HG02981 (cell line): ENCODE results near the gene TNFSF13.

ENCODE experiments used
- ATAC-seq: cut with Tn5 transposase; IDR thresholded peaks from one replicate; pipeline ENCODE4 v1.9.1; 2021; ENCODE audit warnings: mild to moderate bottlenecking, moderate library complexity; ENCODE audit not compliant: unreplicated experiment

TNFSF13 gene

DNA sequence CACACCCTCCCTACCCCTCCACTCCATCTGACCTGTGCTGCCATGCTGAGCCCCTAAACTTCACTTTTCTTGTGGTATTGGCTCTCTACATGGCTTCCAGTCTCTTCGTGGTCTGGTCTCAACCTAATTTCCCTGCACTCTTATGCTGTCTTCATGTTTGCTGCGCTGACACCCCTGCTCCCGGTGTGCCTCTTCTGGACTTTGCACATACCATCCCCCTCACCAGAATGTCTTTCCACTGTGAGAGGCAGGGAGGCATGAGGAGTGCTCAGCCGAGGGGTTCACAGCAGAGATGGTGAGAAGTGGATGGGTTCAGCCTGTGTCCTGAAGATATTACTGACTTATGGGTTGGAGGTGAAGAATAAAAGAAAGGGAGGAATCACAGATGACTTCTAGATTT, 7.2 kb upstream of the TNFSF13 start:
- ATAC-seq = no peak

DNA sequence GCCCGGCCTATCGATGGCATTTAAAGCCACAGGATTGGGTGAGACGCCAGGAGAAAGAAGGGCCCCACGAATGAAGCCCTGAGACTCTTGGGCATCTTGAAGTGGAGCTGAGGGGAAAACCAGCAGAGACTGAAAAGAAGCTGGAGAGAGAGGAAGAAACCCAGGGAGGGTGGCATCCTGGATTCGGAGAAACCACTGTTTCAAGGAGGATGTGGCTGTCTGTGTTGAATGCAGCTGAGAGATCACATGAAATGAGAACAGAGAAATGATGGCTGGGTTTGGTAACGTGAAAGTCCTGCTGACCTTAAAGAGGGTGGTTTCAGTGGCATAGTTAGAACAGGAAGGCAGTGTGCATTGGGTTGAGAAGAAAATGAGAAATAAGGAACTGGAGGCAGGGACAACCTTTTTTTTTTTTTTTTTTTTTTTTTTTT, 5.9 kb upstream of the TNFSF13 start:
- peak; percentile 60 for ATAC-seq

GRCh38 chr17:7553356-7553755, 5.2 kb upstream of the TNFSF13 start:
- no peak for ATAC-seq

DNA sequence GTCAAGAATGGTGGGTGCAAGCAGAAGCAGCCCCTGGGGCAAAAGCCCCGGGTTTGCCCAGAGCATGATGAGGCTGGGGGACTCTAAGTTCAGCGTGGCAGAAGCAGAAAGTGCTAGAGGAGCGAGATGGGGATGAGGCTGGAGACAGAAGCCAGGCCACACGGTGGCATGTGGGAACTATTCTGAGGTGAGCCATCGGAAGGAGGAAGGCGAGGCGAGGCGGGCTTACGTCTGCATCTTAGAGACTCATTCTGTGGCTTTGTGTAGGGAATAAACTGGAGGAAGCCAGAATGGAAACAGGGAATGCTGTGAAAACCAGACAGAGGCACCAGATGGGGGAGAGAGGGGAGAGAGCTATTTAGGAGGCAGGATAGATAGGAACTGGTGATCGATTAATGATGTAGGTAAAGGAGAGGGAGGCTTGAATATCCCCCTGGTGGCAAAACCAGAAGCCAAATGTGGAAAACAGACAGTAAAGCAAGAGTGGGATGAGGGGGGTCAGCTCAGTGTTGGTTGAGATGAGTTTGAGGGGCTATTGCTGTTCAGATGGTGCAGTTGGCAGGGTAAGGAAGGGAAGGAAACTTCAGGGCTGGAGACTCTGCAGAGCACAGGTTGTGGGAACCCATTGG, 3.1 kb upstream of the TNFSF13 start:
- ATAC-seq = no peak

DNA sequence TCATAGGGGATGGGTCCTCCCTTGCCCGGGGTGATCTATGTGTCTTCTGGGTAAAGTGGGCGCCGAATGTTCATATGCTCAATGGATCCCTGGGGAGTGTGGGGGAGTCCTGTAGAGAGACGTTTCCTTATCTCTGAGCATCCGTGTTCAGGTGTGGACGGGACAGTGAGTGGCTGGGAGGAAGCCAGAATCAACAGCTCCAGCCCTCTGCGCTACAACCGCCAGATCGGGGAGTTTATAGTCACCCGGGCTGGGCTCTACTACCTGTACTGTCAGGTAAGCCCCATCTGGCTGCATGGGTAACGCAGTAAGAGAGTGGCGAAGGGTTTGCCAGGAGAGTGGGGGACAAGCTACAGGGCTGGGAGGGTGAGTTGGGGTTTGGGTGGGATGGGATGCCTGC, 1.9 kb upstream of the TNFSF13 start:
- no peak for ATAC-seq

GRCh38 chr17:7557147-7557764, 1.3 kb upstream of the TNFSF13 start:
- ATAC-seq = no peak

DNA sequence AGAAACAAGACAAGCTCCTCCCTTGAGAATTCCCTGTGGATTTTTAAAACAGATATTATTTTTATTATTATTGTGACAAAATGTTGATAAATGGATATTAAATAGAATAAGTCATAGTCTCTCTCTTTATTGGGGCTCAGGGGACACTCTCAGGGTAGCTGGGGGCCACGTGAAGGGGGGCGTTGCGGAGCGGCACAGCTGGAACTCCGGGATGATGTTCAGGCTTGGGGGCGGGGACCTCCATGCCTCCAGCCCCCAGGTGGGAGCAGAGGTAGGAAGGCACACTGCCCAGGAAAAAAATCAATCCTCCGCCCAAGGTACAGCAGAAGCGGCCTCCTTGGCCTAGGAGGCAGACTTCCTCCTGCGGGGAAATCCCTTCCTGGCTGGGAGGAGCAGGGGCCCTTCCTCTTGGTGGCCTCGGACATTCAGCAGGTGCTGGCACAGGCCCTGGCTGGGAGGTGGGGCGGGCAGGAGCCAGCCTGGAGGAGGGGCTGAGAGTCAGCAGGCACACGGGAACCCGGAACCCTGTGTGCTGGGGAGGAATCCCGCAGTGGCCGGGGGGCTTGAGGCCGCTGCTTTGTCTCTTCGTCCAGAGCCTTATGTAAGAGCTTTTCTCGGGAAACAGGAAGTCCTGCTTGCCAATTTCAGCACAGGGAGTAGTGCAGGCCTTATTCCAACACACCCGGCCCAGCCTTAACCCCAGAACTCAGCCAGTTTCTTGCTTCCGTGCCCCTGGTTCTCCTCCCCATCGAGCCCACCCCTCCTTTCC, 591 bp upstream of the TNFSF13 start:
- ATAC-seq = no peak

DNA sequence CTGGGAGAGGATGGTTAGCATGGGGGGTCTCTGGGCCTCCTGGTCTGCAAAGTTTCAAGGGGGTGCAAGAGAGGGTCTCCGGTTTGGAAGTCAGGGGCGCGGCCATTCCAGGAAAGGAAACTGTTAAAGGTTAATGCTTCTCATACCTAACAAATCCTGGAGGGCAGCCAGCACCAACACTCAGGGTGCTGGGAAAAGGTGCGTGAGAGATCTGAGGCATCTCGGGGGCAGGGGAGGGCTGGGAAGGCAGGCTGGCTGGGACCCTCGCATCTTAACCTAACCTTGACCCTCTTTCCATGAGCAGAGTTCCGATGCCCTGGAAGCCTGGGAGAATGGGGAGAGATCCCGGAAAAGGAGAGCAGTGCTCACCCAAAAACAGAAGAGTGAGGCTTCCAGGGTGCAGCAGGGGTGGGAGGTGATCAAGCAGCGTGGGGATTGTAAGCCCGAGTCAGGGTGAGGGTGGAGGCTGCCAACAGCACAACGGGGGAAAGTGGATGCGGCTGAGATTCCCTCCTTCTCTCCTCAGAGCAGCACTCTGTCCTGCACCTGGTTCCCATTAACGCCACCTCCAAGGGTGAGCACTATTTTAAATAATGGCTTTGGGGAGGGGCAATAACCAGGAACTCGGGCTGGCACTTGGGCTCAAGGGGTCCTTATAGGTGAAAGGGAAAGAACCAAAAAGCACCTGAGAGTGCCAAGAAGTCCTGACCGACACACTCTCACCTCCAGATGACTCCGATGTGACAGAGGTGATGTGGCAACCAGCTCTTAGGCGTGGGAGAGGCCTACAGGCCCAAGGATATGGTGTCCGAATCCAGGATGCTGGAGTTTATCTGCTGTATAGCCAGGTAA, 996 bp downstream of the TNFSF13 start:
- ATAC-seq = no peak

DNA sequence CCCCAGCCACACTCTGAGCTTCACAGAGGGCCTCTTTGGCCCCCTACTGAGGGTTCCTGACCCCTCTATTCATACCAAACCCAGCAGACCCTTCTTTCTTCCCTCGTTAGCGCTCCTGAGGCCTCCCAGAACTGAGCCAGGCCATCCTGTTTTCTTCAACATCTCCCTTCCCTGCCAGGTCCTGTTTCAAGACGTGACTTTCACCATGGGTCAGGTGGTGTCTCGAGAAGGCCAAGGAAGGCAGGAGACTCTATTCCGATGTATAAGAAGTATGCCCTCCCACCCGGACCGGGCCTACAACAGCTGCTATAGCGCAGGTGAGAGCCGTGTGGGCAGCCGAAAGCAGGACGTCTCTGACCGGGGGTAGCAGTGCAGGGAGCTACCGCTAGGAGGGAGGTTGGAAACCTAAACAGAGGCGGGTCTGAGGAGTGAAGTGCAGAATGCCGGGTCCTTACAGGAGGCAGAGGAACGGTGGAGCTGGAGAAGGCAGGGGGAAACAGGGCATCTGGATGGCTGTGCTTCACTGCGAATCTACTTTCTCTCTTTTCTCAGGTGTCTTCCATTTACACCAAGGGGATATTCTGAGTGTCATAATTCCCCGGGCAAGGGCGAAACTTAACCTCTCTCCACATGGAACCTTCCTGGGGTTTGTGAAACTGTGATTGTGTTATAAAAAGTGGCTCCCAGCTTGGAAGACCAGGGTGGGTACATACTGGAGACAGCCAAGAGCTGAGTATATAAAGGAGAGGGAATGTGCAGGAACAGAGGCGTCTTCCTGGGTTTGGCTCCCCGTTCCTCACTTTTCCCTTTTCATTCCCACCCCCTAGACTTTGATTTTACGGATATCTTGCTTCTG, 1.9 kb downstream of the TNFSF13 start:
- ATAC-seq = no peak

DNA sequence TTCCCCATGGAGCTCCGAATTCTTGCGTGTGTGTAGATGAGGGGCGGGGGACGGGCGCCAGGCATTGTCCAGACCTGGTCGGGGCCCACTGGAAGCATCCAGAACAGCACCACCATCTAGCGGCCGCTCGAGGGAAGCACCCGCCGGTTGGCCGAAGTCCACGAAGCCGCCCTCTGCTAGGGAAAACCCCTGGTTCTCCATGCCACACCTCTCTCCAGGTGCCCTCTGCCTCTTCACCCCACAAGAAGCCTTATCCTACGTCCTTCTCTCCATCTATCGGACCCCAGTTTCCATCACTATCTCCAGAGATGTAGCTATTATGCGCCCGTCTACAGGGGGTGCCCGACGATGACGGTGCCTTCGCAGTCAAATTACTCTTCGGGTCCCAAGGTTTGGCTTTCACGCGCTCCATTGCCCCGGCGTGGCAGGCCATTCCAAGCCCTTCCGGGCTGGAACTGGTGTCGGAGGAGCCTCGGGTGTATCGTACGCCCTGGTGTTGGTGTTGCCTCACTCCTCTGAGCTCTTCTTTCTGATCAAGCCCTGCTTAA, 2.6 kb downstream of the TNFSF13 start:
- peak; percentile 38 for ATAC-seq

DNA sequence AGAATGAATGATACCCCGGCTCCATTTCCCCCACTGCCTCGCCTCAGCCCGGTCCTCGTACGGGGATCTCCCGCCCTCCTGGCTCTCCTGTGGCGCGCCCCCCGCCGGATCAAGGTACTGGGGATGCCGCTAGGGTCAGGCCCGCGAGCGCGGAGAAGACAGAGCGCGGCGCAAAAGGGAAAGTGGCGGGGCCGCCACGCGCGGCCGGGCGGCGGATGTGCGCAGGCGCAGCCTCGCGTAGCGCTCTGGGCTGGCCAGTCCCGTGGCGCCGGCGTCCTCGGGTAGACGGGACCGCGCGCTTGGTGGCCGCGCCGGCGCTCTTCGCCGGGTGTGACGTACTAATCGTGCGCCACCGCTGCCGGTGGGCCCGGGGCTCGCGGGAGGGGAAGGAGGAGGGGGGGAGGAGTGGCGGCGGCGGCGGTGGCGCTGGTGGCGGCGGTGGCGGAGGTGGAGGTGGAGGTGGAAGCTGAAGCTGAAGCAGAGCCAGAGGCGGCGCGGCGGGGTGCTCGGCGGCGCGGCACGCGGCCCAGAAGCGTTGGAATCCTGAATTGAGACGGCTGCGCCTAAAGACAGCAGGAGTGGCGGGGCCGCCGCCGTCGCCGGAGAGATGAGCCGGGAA, 3.1 kb downstream of the TNFSF13 start, which contains the start of gene SENP3:
SENP3 (plus strand) TSS at position 331 of the 619 bp plus-strand sequence. CDS start 1,158 bp downstream, outside the sequence.
- peak; percentile 60 for ATAC-seq

DNA sequence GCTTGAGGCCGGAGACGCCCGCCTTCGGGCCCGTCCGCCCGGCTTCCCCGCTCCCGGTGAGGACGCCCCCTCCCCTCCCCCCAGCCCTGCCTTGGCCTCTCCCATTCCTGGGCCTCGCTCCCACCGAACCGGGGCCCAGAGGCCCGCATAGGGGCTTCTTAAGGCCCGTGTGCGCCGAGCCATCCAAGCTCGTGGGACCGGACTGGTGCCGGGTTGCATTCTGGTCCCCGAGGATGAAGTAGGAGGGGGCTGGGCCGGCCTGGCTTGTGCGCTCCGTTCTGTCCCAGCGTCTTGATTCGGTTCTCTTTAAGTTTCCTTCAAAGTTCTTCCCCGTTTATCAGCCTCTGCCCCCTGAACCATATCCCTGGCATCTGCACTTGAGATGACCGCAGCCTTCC, 3.7 kb downstream of the TNFSF13 start:
- ATAC-seq = no peak

DNA sequence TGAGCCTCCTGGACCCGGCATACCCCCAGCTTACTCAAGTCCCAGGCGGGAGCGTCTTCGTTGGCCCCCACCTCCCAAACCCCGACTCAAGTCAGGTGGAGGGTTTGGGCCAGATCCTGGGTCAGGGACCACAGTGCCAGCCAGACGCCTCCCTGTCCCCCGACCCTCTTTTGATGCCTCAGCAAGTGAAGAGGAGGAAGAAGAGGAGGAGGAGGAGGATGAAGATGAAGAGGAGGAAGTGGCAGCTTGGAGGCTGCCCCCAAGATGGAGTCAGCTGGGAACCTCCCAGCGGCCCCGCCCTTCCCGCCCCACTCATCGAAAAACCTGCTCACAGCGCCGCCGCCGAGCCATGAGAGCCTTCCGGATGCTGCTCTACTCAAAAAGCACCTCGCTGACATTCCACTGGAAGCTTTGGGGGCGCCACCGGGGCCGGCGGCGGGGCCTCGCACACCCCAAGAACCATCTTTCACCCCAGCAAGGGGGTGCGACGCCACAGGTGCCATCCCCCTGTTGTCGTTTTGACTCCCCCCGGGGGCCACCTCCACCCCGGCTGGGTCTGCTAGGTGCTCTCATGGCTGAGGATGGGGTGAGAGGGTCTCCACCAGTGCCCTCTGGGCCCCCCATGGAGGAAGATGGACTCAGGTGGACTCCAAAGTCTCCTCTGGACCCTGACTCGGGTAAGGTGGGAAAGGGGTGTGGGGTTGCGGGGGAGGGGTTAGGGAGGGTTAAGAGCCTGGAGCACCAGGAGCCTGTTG, 4.7 kb downstream of the TNFSF13 start:
- no peak for ATAC-seq

DNA sequence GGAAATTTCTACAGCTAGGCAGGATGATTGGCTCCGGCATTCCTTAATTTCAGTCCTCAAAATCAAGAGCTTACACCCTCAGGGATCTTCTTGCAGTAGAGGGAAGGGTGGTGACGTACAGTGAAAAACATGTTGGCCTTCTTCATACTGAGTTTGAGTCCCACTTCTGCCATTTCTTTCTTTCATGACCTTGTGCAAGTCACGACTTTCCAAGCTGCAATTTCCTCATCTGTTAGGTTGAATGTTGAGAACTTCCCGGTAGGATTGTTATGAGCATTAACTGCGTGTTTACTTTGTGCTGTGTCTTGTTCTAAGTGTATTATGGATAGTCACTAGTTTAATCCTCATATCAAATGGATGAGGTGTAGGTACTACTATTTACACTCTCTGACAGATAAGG, 11.0 kb downstream of the TNFSF13 start:
- no peak for ATAC-seq

DNA sequence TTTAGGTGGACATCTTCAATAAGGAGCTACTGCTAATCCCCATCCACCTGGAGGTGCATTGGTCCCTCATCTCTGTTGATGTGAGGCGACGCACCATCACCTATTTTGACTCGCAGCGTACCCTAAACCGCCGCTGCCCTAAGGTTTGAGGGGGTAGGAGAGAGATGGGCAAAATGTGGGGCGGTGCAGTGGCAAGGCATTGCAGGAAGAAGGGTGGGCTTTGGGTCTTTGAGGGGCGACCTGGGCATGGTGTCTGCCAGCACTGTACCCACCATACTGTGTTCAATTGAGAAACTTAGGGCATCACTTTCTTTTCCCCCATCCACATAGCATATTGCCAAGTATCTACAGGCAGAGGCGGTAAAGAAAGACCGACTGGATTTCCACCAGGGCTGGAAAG, 11.8 kb downstream of the TNFSF13 start:
- ATAC-seq = no peak

GRCh38 chr17:7572338-7572587, 13.7 kb downstream of the TNFSF13 start:
- peak; percentile 84 for ATAC-seq

DNA sequence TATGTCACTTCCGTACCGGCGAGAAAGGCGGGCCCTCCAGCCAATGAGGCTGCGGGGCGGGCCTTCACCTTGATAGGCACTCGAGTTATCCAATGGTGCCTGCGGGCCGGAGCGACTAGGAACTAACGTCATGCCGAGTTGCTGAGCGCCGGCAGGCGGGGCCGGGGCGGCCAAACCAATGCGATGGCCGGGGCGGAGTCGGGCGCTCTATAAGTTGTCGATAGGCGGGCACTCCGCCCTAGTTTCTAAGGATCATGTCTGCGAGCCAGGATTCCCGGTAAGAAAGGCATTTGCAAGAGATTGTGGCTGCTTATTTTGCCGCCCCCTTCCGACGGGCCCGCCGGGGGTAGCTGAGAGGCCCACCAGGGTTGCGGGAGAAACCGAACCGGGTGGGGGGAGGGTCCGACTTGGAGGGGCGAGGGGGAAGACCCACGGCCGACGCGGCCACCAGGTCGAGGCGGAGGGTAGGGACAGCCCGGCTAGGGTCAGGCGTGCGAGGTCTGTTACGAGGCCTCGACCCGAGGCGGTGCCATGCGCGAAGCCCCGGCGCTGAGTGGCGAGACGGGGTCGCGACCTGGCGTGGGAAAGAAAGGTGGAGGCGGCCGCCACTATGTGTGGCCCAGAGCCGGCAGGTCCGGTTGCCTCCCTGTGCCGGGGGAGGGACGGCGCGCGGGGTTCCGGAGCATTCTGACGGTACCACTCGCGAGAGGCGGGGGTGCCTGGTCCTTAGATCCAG, 14.2 kb downstream of the TNFSF13 start:
- ATAC-seq = peak; percentile 5

- ATAC-seq = no peak
Observed at GRCh38 chr17:7573324-7574080, 15.0 kb downstream of the TNFSF13 start.
